Measurements from ENCODE around the gene CEACAM6. TPM values are rescaled to one million over a fixed set of nuclear protein-coding genes. Genes with fewer than 3 reads are reported as not detected.

Gene CEACAM6
- total RNA-seq, 1 experiment from 2014 or later = not detected

- Histone ChIP-seq H3K36me3 (ENCODE audit: insufficient read depth, low read length) (no peaks in the 10 kb centered on the region), H3K9me3 (ENCODE audit: low read length) (no peaks in the 10 kb centered on the region), H3K79me2 (ENCODE audit: low read length) (no peaks in the 10 kb centered on the region), H3K9me2 (replicated peaks; ENCODE audit: insufficient read depth, low read length) (no peaks in the 10 kb centered on the region), H3K4me3 (ENCODE audit: low read length) (no peak overlapping the region), H4K20me1 (ENCODE audit: insufficient read depth, low read depth, low read length) (no peaks in the 10 kb centered on the region), H3K9ac (ENCODE audit: low read length) (no peak overlapping the region), H3K4me2 (ENCODE audit: low read depth, low read length, poor library complexity, severe bottlenecking) (no peak overlapping the region), H3K27me3 (ENCODE audit: low read length) (no peaks in the 10 kb centered on the region), H2AFZ (ENCODE audit: low read length) (no peak overlapping the region), H3K4me1 (ENCODE audit: low read length) (no peaks in the 10 kb centered on the region), H3K27ac (ENCODE audit: low read length) (no peak overlapping the region)
- no peak for DNase-seq
Observed at GRCh38 chr19:41815301-41815700, 60.0 kb downstream of the CEACAM6 start.

- no peaks in the 10 kb centered on the region for H3K4me1 ChIP-seq (ENCODE audit: low read length)
- H3K9me3 ChIP-seq (ENCODE audit: low read length) = no peaks in the 10 kb centered on the region
- H3K27ac ChIP-seq (ENCODE audit: low read length) = no peak overlapping the region
- no peak overlapping the region for H2AFZ ChIP-seq (ENCODE audit: low read length)
- no peak overlapping the region for H3K4me3 ChIP-seq (ENCODE audit: low read length)
- H3K4me2 ChIP-seq (ENCODE audit: low read depth, low read length, poor library complexity, severe bottlenecking) = no peak overlapping the region
- H3K9me2 ChIP-seq (replicated peaks; ENCODE audit: insufficient read depth, low read length) = no peaks in the 10 kb centered on the region
- no peaks in the 10 kb centered on the region for H3K79me2 ChIP-seq (ENCODE audit: low read length)
- H3K9ac ChIP-seq (ENCODE audit: low read length) = no peak overlapping the region
- no peaks in the 10 kb centered on the region for H3K27me3 ChIP-seq (ENCODE audit: low read length)
- H4K20me1 ChIP-seq (ENCODE audit: insufficient read depth, low read depth, low read length) = no peaks in the 10 kb centered on the region
- H3K36me3 ChIP-seq (ENCODE audit: insufficient read depth, low read length) = no peaks in the 10 kb centered on the region
- peak; percentile 35 for DNase-seq
Observed at GRCh38 chr19:41816761-41817160, 61.4 kb downstream of the CEACAM6 start.

- Histone ChIP-seq H3K4me3 (ENCODE audit: low read length) (no peak overlapping the region), H3K36me3 (ENCODE audit: insufficient read depth, low read length) (no peaks in the 10 kb centered on the region), H3K9ac (ENCODE audit: low read length) (no peak overlapping the region), H2AFZ (ENCODE audit: low read length) (peak overlapping the region; percentile 49; the same call in 1 of the 2 replicates), H3K9me2 (replicated peaks; ENCODE audit: insufficient read depth, low read length) (no peaks in the 10 kb centered on the region), H3K9me3 (ENCODE audit: low read length) (no peaks in the 10 kb centered on the region), H3K4me2 (ENCODE audit: low read depth, low read length, poor library complexity, severe bottlenecking) (no peak overlapping the region), H3K27ac (ENCODE audit: low read length) (no peak overlapping the region), H3K4me1 (ENCODE audit: low read length) (no peaks in the 10 kb centered on the region), H3K79me2 (ENCODE audit: low read length) (no peaks in the 10 kb centered on the region), H3K27me3 (ENCODE audit: low read length) (no peaks in the 10 kb centered on the region), H4K20me1 (ENCODE audit: insufficient read depth, low read depth, low read length) (no peaks in the 10 kb centered on the region)
- peak; percentile 89 for DNase-seq
Observed at GRCh38 chr19:41821003-41821735, 65.8 kb downstream of the CEACAM6 start.

Other genes with a start within 250 kb of the CEACAM6 start
- not detected in 2 replicates for gene CEACAM21, start 179.4 kb upstream of the CEACAM6 start, total RNA-seq (2014; rRNA removed; shearing (Covaris generic); ENCODE audit: low replicate concordance)
- gene CEACAM4, start 128.5 kb upstream of the CEACAM6 start, total RNA-seq (2014; rRNA removed; shearing (Covaris generic); ENCODE audit: low replicate concordance) = not detected in 2 replicates
- not detected in 2 replicates for gene CEACAM7, start 67.3 kb upstream of the CEACAM6 start, total RNA-seq (2014; rRNA removed; shearing (Covaris generic); ENCODE audit: low replicate concordance)
- gene CEACAM5, start 46.9 kb upstream of the CEACAM6 start, total RNA-seq (2014; rRNA removed; shearing (Covaris generic); ENCODE audit: low replicate concordance) = not detected in 2 replicates
- gene CEACAM3, start 41.1 kb downstream of the CEACAM6 start, total RNA-seq (2014; rRNA removed; shearing (Covaris generic); ENCODE audit: low replicate concordance) = not detected in 2 replicates
- gene LYPD4, start 89.2 kb downstream of the CEACAM6 start, total RNA-seq (2014; rRNA removed; shearing (Covaris generic); ENCODE audit: low replicate concordance) = not detected in 2 replicates
- gene DMRTC2, start 89.5 kb downstream of the CEACAM6 start, total RNA-seq (2014; rRNA removed; shearing (Covaris generic); ENCODE audit: low replicate concordance) = not detected in 2 replicates
- gene RPS19, start 104.7 kb downstream of the CEACAM6 start, total RNA-seq (2014; rRNA removed; shearing (Covaris generic); ENCODE audit: low replicate concordance) = 2,482 and 3,478 TPM in 2 replicates
- 970 and 1,036 TPM in 2 replicates for gene CD79A, start 121.7 kb downstream of the CEACAM6 start, total RNA-seq (2014; rRNA removed; shearing (Covaris generic); ENCODE audit: low replicate concordance)
- 136 and 137 TPM in 2 replicates for gene ARHGEF1, start 127.7 kb downstream of the CEACAM6 start, total RNA-seq (2014; rRNA removed; shearing (Covaris generic); ENCODE audit: low replicate concordance)
- 3.8 and 5.5 TPM in 2 replicates for gene ERFL, start 172.9 kb downstream of the CEACAM6 start, total RNA-seq (2014; rRNA removed; shearing (Covaris generic); ENCODE audit: low replicate concordance)
- 270 and 367 TPM in 2 replicates for gene RABAC1, start 203.8 kb downstream of the CEACAM6 start, total RNA-seq (2014; rRNA removed; shearing (Covaris generic); ENCODE audit: low replicate concordance)
- 22.4 and 26.6 TPM in 2 replicates for gene ATP1A3, start 238.7 kb downstream of the CEACAM6 start, total RNA-seq (2014; rRNA removed; shearing (Covaris generic); ENCODE audit: low replicate concordance)